ENCODE results near the gene DTX3L.

DNA sequence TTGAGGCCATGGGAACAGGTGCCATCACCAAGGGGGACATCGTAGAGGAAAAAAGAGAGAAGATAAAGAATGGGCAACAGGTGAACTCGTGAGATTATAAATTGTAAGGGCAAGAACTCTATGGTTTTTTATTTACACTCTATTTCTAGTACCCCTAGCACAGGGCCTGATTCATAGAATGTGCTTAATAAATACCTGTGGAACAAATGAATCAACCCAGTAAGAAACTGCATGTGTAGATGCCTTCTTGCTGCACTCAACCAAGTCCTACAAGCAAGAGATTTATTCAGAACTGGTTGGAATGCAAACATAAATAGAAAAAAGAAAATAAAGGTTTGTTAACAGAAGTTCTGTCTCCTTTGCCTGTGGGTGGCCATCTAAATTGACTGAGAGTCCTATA, 30.7 kb upstream of the DTX3L start:
- no peak for TF ChIP-seq ZNF274 (IDR thresholded peaks at IDR 0.05; ENCODE audit: low read depth, low read length)
- no peak for TF ChIP-seq SUZ12 (IDR thresholded peaks at IDR 0.05; ENCODE audit: extremely low read depth, insufficient read depth, insufficient read length)

Measured in NT2/D1 (cell line).